Measurements from ENCODE around the gene PCSK2. TPM values are rescaled to one million over a fixed set of nuclear protein-coding genes. Genes with fewer than 3 reads are reported as not detected.

The PCSK2 gene
- total RNA-seq, 1 experiment from 2014 or later: 245 TPM

- no peak for DNase-seq (ENCODE audit: low spot score)
- Histone ChIP-seq H3K9me3 (ENCODE audit: low read depth, low read length, poor library complexity, severe bottlenecking) (no peaks in the 10 kb centered on the region), H3K36me3 (ENCODE audit: insufficient read depth, low read length, poor library complexity, severe bottlenecking) (peaks cover 20% of the 10 kb centered on the region), H3K4me3 (ENCODE audit: low read depth, low read length, poor library complexity, severe bottlenecking) (no peak overlapping the region), H3K27me3 (replicated peaks; ENCODE audit: insufficient read depth, low read depth, low read length, poor library complexity) (no peaks in the 10 kb centered on the region), H3K4me1 (ENCODE audit: insufficient read depth, low read length, poor library complexity, severe bottlenecking) (peaks cover 16% of the 10 kb centered on the region), H3K27ac (ENCODE audit: low read depth, low read length, poor library complexity, severe bottlenecking) (no peak overlapping the region)
- intact Hi-C loops (cut with micrococcal nuclease; ENCODE audit: unreplicated experiment): no loop called here
- TF ChIP-seq EZH2 (IDR thresholded peaks at IDR 0.05; ENCODE audit: borderline replicate concordance, low read depth, low read length, poor library complexity, severe bottlenecking) (no peak), CTCF (conservative IDR thresholded peaks at IDR 0.05; ENCODE audit: low read depth, low read length) (no peak)
- ChIA-PET POLR2A (ENCODE audit: low non-redundant PET) (no interaction called here), CTCF (no interaction called here)
- BruUV-seq (replicated peaks): no TSS peak
These were observed 142.7 kb downstream of the PCSK2 start for GRCh38 chr20:17369506-17369905.

- ChIA-PET CTCF (no interaction called here), POLR2A (ENCODE audit: low non-redundant PET) (no interaction called here)
- intact Hi-C loops (cut with micrococcal nuclease; ENCODE audit: unreplicated experiment): no loop called here
- DNase-seq (ENCODE audit: low spot score): no peak
- no TSS peak for BruUV-seq (replicated peaks)
- Histone ChIP-seq H3K36me3 (ENCODE audit: insufficient read depth, low read length, poor library complexity, severe bottlenecking) (peaks cover 17% of the 10 kb centered on the region), H3K4me1 (ENCODE audit: insufficient read depth, low read length, poor library complexity, severe bottlenecking) (peaks cover 21% of the 10 kb centered on the region), H3K4me3 (ENCODE audit: low read depth, low read length, poor library complexity, severe bottlenecking) (no peak overlapping the region), H3K27me3 (replicated peaks; ENCODE audit: insufficient read depth, low read depth, low read length, poor library complexity) (no peaks in the 10 kb centered on the region), H3K9me3 (ENCODE audit: low read depth, low read length, poor library complexity, severe bottlenecking) (no peaks in the 10 kb centered on the region), H3K27ac (ENCODE audit: low read depth, low read length, poor library complexity, severe bottlenecking) (no peak overlapping the region)
- TF ChIP-seq EZH2 (IDR thresholded peaks at IDR 0.05; ENCODE audit: borderline replicate concordance, low read depth, low read length, poor library complexity, severe bottlenecking) (no peak), CTCF (conservative IDR thresholded peaks at IDR 0.05; ENCODE audit: low read depth, low read length) (no peak)
These were observed 146.1 kb downstream of the PCSK2 start for GRCh38 chr20:17372806-17373440.

GRCh38 chr20:17374086-17374485 lies 147.2 kb downstream of the PCSK2 start:
- H3K36me3 ChIP-seq (ENCODE audit: insufficient read depth, low read length, poor library complexity, severe bottlenecking): peaks cover 11% of the 10 kb centered on the region
- no peaks in the 10 kb centered on the region for H3K9me3 ChIP-seq (ENCODE audit: low read depth, low read length, poor library complexity, severe bottlenecking)
- POLR2A ChIA-PET (ENCODE audit: low non-redundant PET): interaction anchor here (0.8 kb wide), 1 partner anchor 30 kb away, joined by 3 read pairs; no protein-coding TSS in a partner anchor
- DNase-seq (ENCODE audit: low spot score): no peak
- H3K4me1 ChIP-seq (ENCODE audit: insufficient read depth, low read length, poor library complexity, severe bottlenecking): peaks cover 21% of the 10 kb centered on the region
- peak overlapping the region; percentile 29 for H3K27ac ChIP-seq (ENCODE audit: low read depth, low read length, poor library complexity, severe bottlenecking)
- TF ChIP-seq CTCF (conservative IDR thresholded peaks at IDR 0.05; ENCODE audit: low read depth, low read length) (no peak), EZH2 (IDR thresholded peaks at IDR 0.05; ENCODE audit: borderline replicate concordance, low read depth, low read length, poor library complexity, severe bottlenecking) (no peak)
- H3K4me3 ChIP-seq (ENCODE audit: low read depth, low read length, poor library complexity, severe bottlenecking): no peak overlapping the region
- no peaks in the 10 kb centered on the region for H3K27me3 ChIP-seq (replicated peaks; ENCODE audit: insufficient read depth, low read depth, low read length, poor library complexity)
- intact Hi-C loops (cut with micrococcal nuclease; ENCODE audit: unreplicated experiment): no loop called here
- BruUV-seq (replicated peaks): no TSS peak
- CTCF ChIA-PET: no interaction called here

Measured in A673 (cell line).